ENCODE measurements around the gene SPOCK1. TPM values are rescaled to one million over a fixed set of nuclear protein-coding genes. Genes with fewer than 3 reads are reported as not detected.

The SPOCK1 gene
- total RNA-seq, 1 experiment from 2014 or later, result 10.9 TPM

DNA sequence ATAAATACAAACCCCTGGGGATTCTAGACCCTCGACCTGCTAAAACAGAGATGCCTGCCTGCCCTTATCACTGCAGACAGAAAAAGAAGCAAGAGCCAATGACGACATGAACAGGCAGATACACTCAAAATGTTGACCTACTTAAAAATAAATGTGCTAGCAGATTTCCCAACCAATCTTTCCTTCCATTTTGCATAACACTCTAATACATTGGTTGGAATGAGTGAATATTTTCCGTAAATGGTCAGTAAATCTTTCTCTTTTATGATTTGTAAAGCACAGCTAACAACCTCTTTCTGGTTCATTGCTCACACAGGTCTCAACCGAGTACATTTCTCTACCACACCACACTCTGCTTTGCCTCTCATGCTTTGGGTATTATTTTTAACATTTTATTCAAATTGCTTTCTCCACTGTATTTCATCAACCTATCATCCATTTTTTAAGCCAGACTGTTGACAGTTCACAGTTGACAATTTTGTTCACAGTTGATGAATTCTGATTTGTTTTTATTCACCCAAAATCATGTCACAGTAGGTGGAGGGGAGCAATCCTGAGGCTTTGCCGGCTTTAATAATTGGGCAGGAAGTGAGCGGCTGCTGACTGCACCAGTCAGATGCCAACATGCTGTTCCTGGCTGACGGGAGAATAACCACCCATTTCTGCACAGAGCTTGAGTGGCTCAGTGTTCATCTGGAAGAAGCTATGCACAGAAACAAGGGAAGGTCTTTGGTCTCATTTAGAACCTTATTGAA is 426.6 kb downstream of the SPOCK1 start:
- H4K91ac ChIP-seq (ENCODE audit: insufficient read length, low read depth, low read length), result no peak overlapping the region
- H3T11ph ChIP-seq (ENCODE audit: low read length), result no peak overlapping the region
- H3K36me3 Mint-ChIP-seq (ENCODE audit: insufficient read depth in 1 of 3, low read depth in 3 of 3), result no peaks in the 10 kb centered on the region
- H2BK12ac ChIP-seq (ENCODE audit: insufficient read length, low read depth, low read length), result no peak overlapping the region
- no peak overlapping the region for H3K4me3 Mint-ChIP-seq
- H3K4ac ChIP-seq (ENCODE audit: low read depth, low read length), result no peak overlapping the region
- H3K23me2 ChIP-seq (ENCODE audit: insufficient read length, low read depth, low read length, poor library complexity, severe bottlenecking), result no peaks in the 10 kb centered on the region
- TF ChIP-seq, protein P1, sequence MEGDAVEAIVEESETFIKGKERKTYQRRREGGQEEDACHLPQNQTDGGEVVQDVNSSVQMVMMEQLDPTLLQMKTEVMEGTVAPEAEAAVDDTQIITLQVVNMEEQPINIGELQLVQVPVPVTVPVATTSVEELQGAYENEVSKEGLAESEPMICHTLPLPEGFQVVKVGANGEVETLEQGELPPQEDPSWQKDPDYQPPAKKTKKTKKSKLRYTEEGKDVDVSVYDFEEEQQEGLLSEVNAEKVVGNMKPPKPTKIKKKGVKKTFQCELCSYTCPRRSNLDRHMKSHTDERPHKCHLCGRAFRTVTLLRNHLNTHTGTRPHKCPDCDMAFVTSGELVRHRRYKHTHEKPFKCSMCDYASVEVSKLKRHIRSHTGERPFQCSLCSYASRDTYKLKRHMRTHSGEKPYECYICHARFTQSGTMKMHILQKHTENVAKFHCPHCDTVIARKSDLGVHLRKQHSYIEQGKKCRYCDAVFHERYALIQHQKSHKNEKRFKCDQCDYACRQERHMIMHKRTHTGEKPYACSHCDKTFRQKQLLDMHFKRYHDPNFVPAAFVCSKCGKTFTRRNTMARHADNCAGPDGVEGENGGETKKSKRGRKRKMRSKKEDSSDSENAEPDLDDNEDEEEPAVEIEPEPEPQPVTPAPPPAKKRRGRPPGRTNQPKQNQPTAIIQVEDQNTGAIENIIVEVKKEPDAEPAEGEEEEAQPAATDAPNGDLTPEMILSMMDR (conservative IDR thresholded peaks at IDR 0.05), result no peak
- no peak overlapping the region for H2BK20ac ChIP-seq (ENCODE audit: low read depth, low read length, poor library complexity, severe bottlenecking)
- no peak overlapping the region for H2AK5ac ChIP-seq (ENCODE audit: insufficient read length, low read length)
- no peak overlapping the region for H2AFZ ChIP-seq (ENCODE audit: low read length)
- H4K5ac ChIP-seq (ENCODE audit: insufficient read length, low read depth, low read length), result no peak overlapping the region
- no peak overlapping the region for H2BK15ac ChIP-seq (ENCODE audit: low read depth, low read length)
- H3K9me3 Mint-ChIP-seq, result no peaks in the 10 kb centered on the region
- no peak overlapping the region for H3K18ac ChIP-seq (ENCODE audit: insufficient read length, low read depth, low read length)
- no peak overlapping the region for H2BK5ac ChIP-seq (ENCODE audit: insufficient read length, low read length)
- no peak overlapping the region for H3K27ac Mint-ChIP-seq
- H3K9me3 ChIP-seq (ENCODE audit: control insufficient read depth, low read depth, low read length), result no peaks in the 10 kb centered on the region
- H4K8ac ChIP-seq (replicated peaks; ENCODE audit: insufficient read length, low read depth, low read length), result no peak overlapping the region
- no peaks in the 10 kb centered on the region for H3K79me1 ChIP-seq (ENCODE audit: insufficient read depth, low read depth, low read length, poor library complexity, severe bottlenecking)
- no peaks in the 10 kb centered on the region for H3K79me2 ChIP-seq (ENCODE audit: insufficient read depth, low read length)
- no peak overlapping the region for H3K9ac ChIP-seq (ENCODE audit: extremely low read depth, insufficient read length, low read length)
- H3K27me3 ChIP-seq (ENCODE audit: insufficient read depth, low read length), result no peaks in the 10 kb centered on the region
- no peak overlapping the region for H3K27ac ChIP-seq (ENCODE audit: insufficient read length, low read depth, low read length)
- no peak for DNase-seq
- no peak overlapping the region for H3K23ac ChIP-seq (ENCODE audit: insufficient read length, low read depth, low read length)
- H3K4me2 ChIP-seq (ENCODE audit: insufficient read depth, insufficient read length, low read length), result no peak overlapping the region
- no peak overlapping the region for H2BK120ac ChIP-seq (ENCODE audit: low read depth, low read length, poor library complexity, severe bottlenecking)
- H4K20me1 ChIP-seq (ENCODE audit: control insufficient read depth, insufficient read depth, insufficient read length), result no peaks in the 10 kb centered on the region
- no peak overlapping the region for H3K14ac ChIP-seq (ENCODE audit: insufficient read depth, low read length)
- peaks cover 23 to 24% of the 10 kb centered on the region in 2 experiments for H3K4me1 Mint-ChIP-seq
- no peaks in the 10 kb centered on the region for H3K27me3 Mint-ChIP-seq (ENCODE audit: low read depth)
- no peak overlapping the region for H3K56ac ChIP-seq (ENCODE audit: insufficient read length, low read depth, low read length)
- H3K4me1 ChIP-seq (ENCODE audit: insufficient read depth, low read length), result peaks cover 6% of the 10 kb centered on the region; the same call in 1 of the 2 replicates
- WGBS (ENCODE audit: extremely low coverage, insufficient read length, low lambda C conversion rate), result no CpG with 5 or more reads among the region's 7 CpGs

Measured in H9 (cell line).